GM21515 (cell line): Measurements from ENCODE around the gene FGD2.

Source experiments
- ATAC-seq: cut with Tn5 transposase; IDR thresholded peaks from one replicate; pipeline ENCODE4 v1.9.1; 2021; ENCODE audit not compliant: unreplicated experiment

The FGD2 gene

GRCh38 chr6:37005061-37005810 is at the start of gene FGD2:
TSS of gene FGD2 (plus strand) at chr6:37005655. CDS start at chr6:37005818, 163 bp downstream.
- peak; percentile 61 for ATAC-seq

GRCh38 chr6:36955671-36956445 is 49.6 kb upstream of the FGD2 start:
- no peak for ATAC-seq

- ATAC-seq, result no peak
Measured at GRCh38 chr6:36956446-36956820, 49.0 kb upstream of the FGD2 start.

- no peak for ATAC-seq
Measured at GRCh38 chr6:36957773-36958271, 47.6 kb upstream of the FGD2 start.

- ATAC-seq, result no peak
Measured at GRCh38 chr6:36958775-36959554, 46.5 kb upstream of the FGD2 start.

GRCh38 chr6:36959555-36960250 is 45.8 kb upstream of the FGD2 start:
- ATAC-seq, result no peak

- ATAC-seq, result no peak
Measured at GRCh38 chr6:36961441-36962435, 43.7 kb upstream of the FGD2 start.

GRCh38 chr6:36962874-36963273 is 42.6 kb upstream of the FGD2 start:
- ATAC-seq, result no peak

GRCh38 chr6:36963451-36964290 is 41.8 kb upstream of the FGD2 start:
- ATAC-seq, result no peak

- ATAC-seq, result no peak
Measured at GRCh38 chr6:36964349-36964748, 41.1 kb upstream of the FGD2 start.

GRCh38 chr6:36964908-36965307 is 40.5 kb upstream of the FGD2 start:
- ATAC-seq, result no peak

GRCh38 chr6:36967301-36967700 is 38.2 kb upstream of the FGD2 start:
- ATAC-seq, result no peak

GRCh38 chr6:36967757-36968156 is 37.7 kb upstream of the FGD2 start:
- ATAC-seq, result no peak

- no peak for ATAC-seq
Measured at GRCh38 chr6:36968266-36968977, 37.0 kb upstream of the FGD2 start.

GRCh38 chr6:36969240-36969691 is 36.2 kb upstream of the FGD2 start:
- no peak for ATAC-seq

- ATAC-seq, result no peak
Measured at GRCh38 chr6:36969988-36970891, 35.2 kb upstream of the FGD2 start.
